Measurements from ENCODE around the gene LTBR. TPM values are rescaled to one million over a fixed set of nuclear protein-coding genes. Genes with fewer than 3 reads are reported as not detected.

Gene LTBR
- total and polyA plus RNA-seq, 10 of the 15 experiments (the other 5 are each of a cell fraction or from before 2014, with no cell fraction given) = 0.24 to 0.44 TPM; not detected in 8

GRCh38 chr12:6361834-6362233, 22.1 kb upstream of the LTBR start:
- Histone ChIP-seq H2AFZ (ENCODE audit: control insufficient read depth, low read depth, low read length) (no peak overlapping the region), H3K79me2 (ENCODE audit: control insufficient read depth, insufficient read depth, low read length) (no peaks in the 10 kb centered on the region), H3K36me3 (ENCODE audit: control insufficient read depth in 2 of 2, insufficient read depth in 2 of 2, low read length in 1 of 2) (no peaks in the 10 kb centered on the region), H3K4me3 (no peak overlapping the region), H4K20me1 (ENCODE audit: control insufficient read depth, insufficient read depth) (no peaks in the 10 kb centered on the region), H3K9me3 (replicated peaks; ENCODE audit: control insufficient read depth, insufficient read depth, low read length) (no peaks in the 10 kb centered on the region), H3K9ac (ENCODE audit: control insufficient read depth, insufficient read depth, low read length) (no peak overlapping the region), H3K27ac (ENCODE audit: control insufficient read depth, insufficient read depth) (no peak overlapping the region), H3K4me2 (ENCODE audit: control insufficient read depth, insufficient read depth) (no peak overlapping the region), H3K27me3 (replicated peaks in 1 of 2; ENCODE audit: control insufficient read depth in 2 of 2, insufficient read depth in 2 of 2, low read length in 1 of 2) (no peaks in the 10 kb centered on the region), H3K4me1 (ENCODE audit: control insufficient read depth, insufficient read depth, low read length) (no peaks in the 10 kb centered on the region; the same call in 1 of the 2 replicates)
- ChIA-PET CTCF (interaction anchor here (1.5 to 1.8 kb wide), 2 partner anchors 26 to 104 kb away, joined by 4 to 5 read pairs; no protein-coding TSS in a partner anchor), POLR2A (no interaction called here), RAD21 (ENCODE audit: unreplicated experiment) (interaction anchor here (1.3 kb wide), 1 partner anchor 27 kb away, joined by 3 read pairs; no protein-coding TSS in a partner anchor), SMC1A (ENCODE audit: uncharacterized antibody, unreplicated experiment) (no interaction called here)
- ATAC-seq = no peak
- intact Hi-C loops (cut with micrococcal nuclease; ENCODE audit: unreplicated experiment) (no loop called here), in situ Hi-C loops (cut with MboI) (no loop called here)
- FAIRE-seq = no peak
- TF ChIP-seq LARP7 (IDR thresholded peaks at IDR 0.05) (no peak), E2F4 (IDR thresholded peaks at IDR 0.05; ENCODE audit: low read depth, low read length) (no peak), KLF5 (IDR thresholded peaks at IDR 0.05; ENCODE audit: partially characterized antibody) (no peak), NFYB (IDR thresholded peaks at IDR 0.05; ENCODE audit: insufficient read depth, low read depth, low read length) (no peak), WRNIP1 (IDR thresholded peaks at IDR 0.05; ENCODE audit: borderline replicate concordance, low read depth, low read length) (no peak)
- 73% methylated on average over 14 of the region's 14 CpGs for WGBS (ENCODE audit: insufficient coverage, insufficient replicate concordance, low lambda C conversion rate, missing lambda C conversion rate)
- no peak for DNase-seq (ENCODE audit: low read depth, low spot score)
- no TSS peak for BruUV-seq (replicated peaks)

- no peaks in the 10 kb centered on the region for H3K27me3 ChIP-seq (replicated peaks in 1 of 2; ENCODE audit: control insufficient read depth in 2 of 2, insufficient read depth in 2 of 2, low read length in 1 of 2)
- H3K4me3 ChIP-seq = no peak overlapping the region
- H3K27ac ChIP-seq (ENCODE audit: control insufficient read depth, insufficient read depth) = no peak overlapping the region
- H2AFZ ChIP-seq (ENCODE audit: control insufficient read depth, low read depth, low read length) = no peak overlapping the region
- H3K36me3 ChIP-seq (ENCODE audit: control insufficient read depth in 2 of 2, insufficient read depth in 2 of 2, low read length in 1 of 2) = no peaks in the 10 kb centered on the region
- peaks cover 1% of the 10 kb centered on the region for H3K4me1 ChIP-seq (ENCODE audit: control insufficient read depth, insufficient read depth, low read length)
- ChIA-PET SMC1A (ENCODE audit: uncharacterized antibody, unreplicated experiment) (interaction anchor here (0.6 kb wide), 1 partner anchor 19 kb away, joined by 3 read pairs; no protein-coding TSS in a partner anchor), RAD21 (ENCODE audit: unreplicated experiment) (interaction anchor here (1.3 kb wide), 1 partner anchor 27 kb away, joined by 3 read pairs; no protein-coding TSS in a partner anchor), POLR2A (no interaction called here), CTCF (no interaction called here)
- ATAC-seq = no peak
- intact Hi-C loops (cut with micrococcal nuclease; ENCODE audit: unreplicated experiment) = no loop called here
- FAIRE-seq = no peak
- no peaks in the 10 kb centered on the region for H4K20me1 ChIP-seq (ENCODE audit: control insufficient read depth, insufficient read depth)
- no peak overlapping the region for H3K4me2 ChIP-seq (ENCODE audit: control insufficient read depth, insufficient read depth)
- DNase-seq (ENCODE audit: low read depth, low spot score) = no peak
- H3K9me3 ChIP-seq (replicated peaks; ENCODE audit: control insufficient read depth, insufficient read depth, low read length) = no peaks in the 10 kb centered on the region
- H3K79me2 ChIP-seq (ENCODE audit: control insufficient read depth, insufficient read depth, low read length) = no peaks in the 10 kb centered on the region
- no TSS peak for BruUV-seq (replicated peaks)
- in situ Hi-C loops (cut with MboI) = no loop called here
- 16% methylated on average over 3 of the region's 3 CpGs for WGBS (ENCODE audit: insufficient coverage, insufficient replicate concordance, low lambda C conversion rate, missing lambda C conversion rate)
- H3K9ac ChIP-seq (ENCODE audit: control insufficient read depth, insufficient read depth, low read length) = no peak overlapping the region
- no peak for TF ChIP-seq LARP7 (IDR thresholded peaks at IDR 0.05)
- TF ChIP-seq ATF3 (IDR thresholded peaks at IDR 0.05; ENCODE audit: borderline replicate concordance, extremely low read depth, low read depth, low read length) = no peak
- no peak for TF ChIP-seq STAT3 (IDR thresholded peaks at IDR 0.05; ENCODE audit: low read depth, low read length)
- TF ChIP-seq KLF5 (IDR thresholded peaks at IDR 0.05; ENCODE audit: partially characterized antibody) = no peak
- TF ChIP-seq RELB (IDR thresholded peaks at IDR 0.05; ENCODE audit: low read depth) = no peak
- TF ChIP-seq NKRF (conservative IDR thresholded peaks at IDR 0.05) = no peak
- TF ChIP-seq ZNF384 (IDR thresholded peaks at IDR 0.05; ENCODE audit: borderline replicate concordance, low read depth, low read length) = no peak
- no peak for TF ChIP-seq SP1 (IDR thresholded peaks at IDR 0.05; ENCODE audit: low read depth, low read length)
- TF ChIP-seq SREBF1 (IDR thresholded peaks at IDR 0.05; ENCODE audit: low read length) = no peak
- TF ChIP-seq ZNF622 (IDR thresholded peaks at IDR 0.05) = no peak
Observed at GRCh38 chr12:6362403-6362802, 21.6 kb upstream of the LTBR start.

All from GM12878 (cell line).